ENCODE measurements around the gene SNX32.

The SNX32 gene

DNA sequence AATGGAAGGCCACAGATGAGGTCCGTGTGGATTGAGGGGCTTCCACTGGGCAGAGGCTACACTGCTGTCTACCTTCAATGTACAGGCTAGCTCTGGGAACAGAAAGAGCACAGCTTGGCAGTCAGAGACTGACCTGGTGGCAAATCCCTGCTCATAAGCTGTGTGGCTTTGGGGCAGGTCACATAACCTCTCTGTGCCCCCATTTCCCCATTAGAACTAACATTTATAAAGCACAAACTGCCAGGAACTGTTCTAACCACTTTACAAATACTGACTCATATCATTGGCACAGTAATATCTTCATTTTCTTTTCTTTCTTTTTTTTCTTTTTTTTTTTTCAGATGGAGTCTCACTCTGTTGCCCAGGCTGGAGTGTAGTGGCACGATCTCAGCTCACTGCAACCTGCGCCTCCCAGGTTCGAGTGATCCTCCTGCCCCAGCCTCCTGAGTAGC lies 63.3 kb downstream of the SNX32 start:
- in situ Hi-C loops (cut with MboI; ENCODE audit: low sequenced_read_pairs) = no loop called here

DNA sequence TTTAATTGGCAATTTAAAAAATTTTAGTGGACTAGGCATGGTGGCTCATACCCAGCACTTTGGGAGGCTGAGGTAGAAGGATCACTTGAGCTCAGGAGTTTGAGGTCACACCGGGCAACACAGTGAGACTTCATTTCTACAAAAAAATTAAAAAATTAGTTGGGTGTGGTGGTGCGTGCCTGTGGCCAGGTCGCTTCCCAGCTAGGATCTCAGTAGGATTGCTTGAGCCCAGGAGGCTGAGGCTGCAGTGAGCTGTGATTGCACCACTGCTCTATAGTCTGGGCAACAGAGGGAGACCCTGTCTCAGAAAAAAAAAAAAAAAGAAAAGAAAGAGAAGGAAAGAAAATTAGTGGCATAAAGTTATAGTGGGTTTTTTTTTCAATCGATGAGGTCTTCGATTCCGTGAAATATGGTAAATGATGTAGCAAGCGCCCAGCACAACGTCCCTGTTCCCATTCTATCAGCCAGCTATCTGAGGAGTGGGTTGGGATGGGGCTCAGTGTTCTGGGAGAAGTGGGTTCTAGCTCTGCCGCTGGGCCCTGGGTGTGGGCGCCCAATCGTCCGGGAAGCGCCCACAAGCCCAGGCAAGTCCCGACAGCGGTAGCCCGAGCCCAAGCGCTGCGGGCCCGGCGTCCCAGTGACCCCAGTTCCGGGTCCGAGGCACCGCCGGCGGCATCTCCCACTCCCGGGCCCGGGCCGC lies 65.0 kb downstream of the SNX32 start:
- in situ Hi-C loops (cut with MboI; ENCODE audit: low sequenced_read_pairs) = no loop called here

DNA sequence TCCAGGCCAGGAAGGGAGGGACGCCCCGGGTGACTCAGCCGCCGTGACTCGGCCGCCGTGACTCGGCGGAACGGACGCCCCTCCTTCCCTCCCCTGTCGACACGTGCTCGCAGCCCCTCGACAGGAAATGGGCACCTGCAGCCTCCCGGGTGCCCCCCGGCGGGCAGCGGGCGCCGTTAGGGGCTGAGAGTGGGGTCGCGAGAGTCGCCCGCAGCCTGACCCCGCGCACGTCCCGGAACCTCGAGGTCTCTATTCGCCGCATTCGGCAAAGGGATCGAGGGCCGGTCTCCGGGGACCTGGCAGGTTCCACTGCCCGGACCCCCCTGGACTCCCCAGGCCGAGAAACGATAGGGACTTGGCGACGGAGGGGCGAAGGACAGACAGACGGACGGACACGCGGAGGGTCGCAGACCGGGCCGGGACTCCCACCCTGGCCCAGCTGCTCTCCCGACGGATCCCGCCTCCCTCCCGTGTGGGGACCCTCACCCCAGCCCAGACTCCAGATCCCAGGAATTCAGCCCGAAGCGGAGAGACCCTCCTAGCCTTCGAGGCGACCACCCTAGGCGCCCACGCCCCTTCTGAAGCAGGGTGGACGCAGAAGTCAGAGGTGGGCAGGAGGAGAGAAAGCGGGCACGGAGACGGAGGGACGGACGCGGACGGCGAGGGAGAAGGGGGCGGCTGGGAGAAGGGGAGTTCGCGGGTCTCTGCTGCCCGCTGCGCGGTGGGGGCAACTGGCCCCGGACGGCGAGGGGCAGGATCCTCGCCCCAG lies 65.8 kb downstream of the SNX32 start:
- in situ Hi-C loops (cut with MboI; ENCODE audit: low sequenced_read_pairs) = no loop called here

DNA sequence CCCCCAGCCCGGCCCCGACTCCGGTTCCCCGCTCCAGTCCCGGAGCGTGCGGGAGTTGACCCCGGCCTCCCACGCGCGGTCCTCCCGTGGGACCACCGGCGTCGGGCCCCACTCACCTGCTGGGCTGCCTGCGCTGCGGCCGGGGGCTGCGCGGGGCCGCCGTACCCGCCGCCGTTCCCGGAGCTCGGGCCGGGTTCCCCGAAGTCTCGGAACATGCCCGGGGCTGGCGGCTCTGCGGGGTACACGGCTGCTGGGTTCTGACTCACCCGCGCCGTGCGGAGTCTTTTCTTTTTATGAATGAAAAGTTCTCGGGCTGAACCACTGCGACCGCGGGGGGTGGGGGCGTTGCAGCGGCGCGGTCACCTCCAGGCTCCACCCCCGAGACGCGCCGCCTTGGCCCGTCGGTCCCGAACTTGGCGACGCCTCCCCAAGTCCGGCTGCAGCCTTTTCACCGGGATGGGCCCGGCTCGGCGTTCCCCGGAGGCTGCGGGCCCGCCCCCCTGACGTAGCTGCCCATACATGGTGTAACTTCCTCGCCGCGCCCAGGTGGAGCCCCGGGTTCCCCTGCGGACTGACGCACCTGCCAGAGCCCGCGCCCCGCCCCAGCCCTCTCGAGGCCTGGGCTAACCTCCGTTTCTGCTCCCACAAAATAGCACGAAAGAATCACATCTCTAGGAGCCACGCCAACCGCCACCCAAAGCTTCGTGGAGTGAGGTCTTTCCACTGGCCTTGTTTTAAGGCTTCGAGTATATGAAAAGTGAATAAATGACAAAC lies 66.5 kb downstream of the SNX32 start, which contains the start of gene FOSL1:
FOSL1 (minus strand) TSS at position 264 of the 774 bp plus-strand sequence; CDS start at position 215, 49 bp downstream.
- in situ Hi-C loops (cut with MboI; ENCODE audit: low sequenced_read_pairs) = no loop called here

DNA sequence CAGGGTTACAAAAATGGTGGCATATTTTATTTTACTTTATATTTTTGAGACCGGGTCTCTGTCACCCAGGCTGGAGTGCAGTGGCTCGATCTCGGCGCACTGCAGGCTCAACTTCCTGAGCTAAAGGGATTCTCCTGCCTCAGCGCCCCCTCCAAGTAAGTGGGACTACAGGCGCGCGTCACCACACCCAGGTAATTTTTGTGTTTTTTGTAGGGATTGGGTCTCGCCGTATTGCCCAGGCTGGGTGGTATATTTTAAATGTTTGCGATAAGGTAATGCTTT lies 67.1 kb downstream of the SNX32 start:
- in situ Hi-C loops (cut with MboI; ENCODE audit: low sequenced_read_pairs) = no loop called here

DNA sequence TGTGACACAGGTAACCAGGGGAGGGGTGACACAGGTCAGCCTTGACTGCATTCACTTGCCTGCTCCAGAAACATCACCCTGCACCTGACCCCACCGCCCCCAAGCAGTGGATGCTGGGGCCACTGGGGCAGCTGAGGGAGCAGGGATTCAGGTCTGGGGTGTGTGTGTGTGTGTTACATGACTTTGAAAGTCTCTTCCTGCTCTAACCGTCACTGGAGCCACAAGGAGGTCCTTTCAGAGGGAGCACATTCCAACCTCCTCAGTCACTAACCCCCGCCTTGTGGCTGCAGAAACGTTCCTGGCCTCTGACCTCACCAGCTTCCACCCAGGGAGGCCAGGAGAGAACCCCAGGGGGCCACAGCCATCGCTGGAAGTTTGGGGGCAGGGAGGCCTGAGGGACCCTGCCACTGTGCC lies 69.3 kb downstream of the SNX32 start:
- in situ Hi-C loops (cut with MboI; ENCODE audit: low sequenced_read_pairs) = no loop called here

Data from HL-60/S4 (cell line).